GM06990 (cell line): Measurements from ENCODE around the gene PCLO.

Experiments
- DNase-seq: peaks from one replicate; pipeline ENCODE4 v3.0.0-alpha.2; 2011; ENCODE audit not compliant: insufficient read length; ENCODE audit errors: extremely low read depth
- H3K27me3 ChIP-seq: replicated peaks from 2 replicates; pipeline ENCODE4 v1.6.0; 2011; ENCODE audit warnings: low read length; ENCODE audit not compliant: control insufficient read depth, insufficient read depth
- H3K36me3 ChIP-seq: 2 replicates; pipeline ENCODE4 v1.5.1; 2011; ENCODE audit warnings: low read length; ENCODE audit not compliant: control insufficient read depth, insufficient read depth
- H3K4me3 ChIP-seq: replicated peaks from 2 replicates; pipeline ENCODE4 v1.5.1; 2011; ENCODE audit warnings: low read depth, mild to moderate bottlenecking, control low read depth, low read length
- CTCF ChIP-seq: IDR thresholded peaks from 2 replicates; pipeline ENCODE4 v1.5.1; 2011; ENCODE audit warnings: low read length, control low read depth, mild to moderate bottlenecking, inconsistent platforms; ENCODE audit not compliant: insufficient read depth, poor library complexity, severe bottlenecking

The PCLO gene

GRCh38 chr7:82998436-82998835 is 164.2 kb downstream of the PCLO start:
- Histone ChIP-seq H3K36me3 (no peaks in the 10 kb centered on the region), H3K27me3 (no peaks in the 10 kb centered on the region), H3K4me3 (no peak overlapping the region)
- no peak for DNase-seq
- no peak for TF ChIP-seq CTCF

- Histone ChIP-seq H3K27me3 (no peaks in the 10 kb centered on the region), H3K36me3 (no peaks in the 10 kb centered on the region), H3K4me3 (no peak overlapping the region)
- no peak for DNase-seq
- TF ChIP-seq CTCF = no peak
Observed at GRCh38 chr7:82985144-82985802, 177.4 kb downstream of the PCLO start.

GRCh38 chr7:82980130-82980788 is 182.4 kb downstream of the PCLO start:
- no peak for TF ChIP-seq CTCF

GRCh38 chr7:82975811-82976468 is 186.7 kb downstream of the PCLO start:
- DNase-seq = no peak
- TF ChIP-seq CTCF = no peak
- H3K36me3 ChIP-seq = no peaks in the 10 kb centered on the region
- no peak overlapping the region for H3K4me3 ChIP-seq
- no peaks in the 10 kb centered on the region for H3K27me3 ChIP-seq

More at GRCh38 chr7:82980130-82980788, 182.4 kb downstream of the PCLO start:
- DNase-seq = no peak
- no peaks in the 10 kb centered on the region for H3K36me3 ChIP-seq
- H3K27me3 ChIP-seq = no peaks in the 10 kb centered on the region
- H3K4me3 ChIP-seq = no peak overlapping the region

GRCh38 chr7:82972135-82972534 is 190.5 kb downstream of the PCLO start:
- DNase-seq = no peak
- TF ChIP-seq CTCF = no peak
- Histone ChIP-seq H3K36me3 (no peaks in the 10 kb centered on the region), H3K27me3 (no peaks in the 10 kb centered on the region), H3K4me3 (no peak overlapping the region)
